CD4-positive, alpha-beta T cell treated with Interleukin-15 for 1 hour (primary cell): ENCODE measurements around the gene RBM33.

Source experiments
- DNase-seq: peaks from one replicate; pipeline ENCODE4 v3.0.0-alpha.2; 2020

The RBM33 gene

DNA sequence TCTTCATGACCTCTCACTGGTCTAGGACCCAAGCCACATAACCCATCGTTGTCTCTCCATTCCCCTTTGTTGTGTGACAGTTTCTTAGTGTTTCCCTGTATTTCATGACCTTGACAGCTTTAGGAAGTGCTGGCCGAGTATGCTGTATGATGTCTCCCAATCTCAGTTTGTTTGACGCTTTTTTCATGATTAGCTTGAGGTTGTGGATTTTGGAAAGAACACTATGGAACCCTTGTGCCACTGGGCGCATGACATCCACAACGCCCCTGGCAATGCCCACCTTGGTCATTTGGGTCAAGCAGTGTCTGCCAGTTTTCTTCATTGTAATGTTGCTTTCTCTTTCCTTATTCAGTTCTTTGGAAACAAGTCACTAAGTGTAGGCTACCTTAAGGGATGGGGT lies 52.3 kb downstream of the RBM33 start:
- DNase-seq, result no peak

DNA sequence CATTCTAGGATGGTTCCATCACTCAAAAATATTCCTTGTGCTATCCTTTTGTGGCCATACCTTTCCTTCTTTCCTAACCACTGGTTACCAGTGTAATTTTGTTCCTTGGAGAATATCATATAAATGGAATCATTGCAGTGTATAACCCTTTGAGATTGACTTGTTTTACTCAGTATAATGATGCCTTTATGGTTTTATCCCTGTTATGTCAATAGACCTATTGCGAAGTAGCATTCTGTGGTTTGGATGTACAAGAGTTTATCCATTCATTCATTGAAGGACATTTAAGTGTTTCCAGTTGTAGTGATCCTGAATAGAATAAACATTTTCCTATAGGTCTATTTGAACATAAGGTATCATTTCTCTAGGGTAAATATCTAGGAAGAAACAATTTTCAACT lies 54.2 kb downstream of the RBM33 start:
- DNase-seq, result no peak

DNA sequence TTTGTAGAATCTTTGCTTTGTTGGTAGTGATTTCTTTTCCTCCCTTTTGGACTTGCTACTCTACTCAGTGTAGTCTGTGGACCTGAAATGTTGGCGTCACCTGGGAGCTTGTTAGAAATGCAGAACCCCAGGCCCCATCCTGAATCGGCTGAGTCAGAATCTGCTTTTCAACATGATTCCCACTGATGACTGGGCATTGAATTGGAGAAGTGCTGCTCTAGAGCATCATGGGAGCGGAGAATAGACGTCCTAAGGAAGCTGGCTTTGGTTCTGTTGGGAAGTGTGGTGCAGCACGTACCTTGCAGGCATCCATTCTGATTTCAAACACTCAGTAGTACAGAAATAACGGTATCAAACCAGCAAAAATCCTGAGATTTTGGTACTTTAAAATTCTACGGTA lies 54.7 kb downstream of the RBM33 start:
- no peak for DNase-seq

DNA sequence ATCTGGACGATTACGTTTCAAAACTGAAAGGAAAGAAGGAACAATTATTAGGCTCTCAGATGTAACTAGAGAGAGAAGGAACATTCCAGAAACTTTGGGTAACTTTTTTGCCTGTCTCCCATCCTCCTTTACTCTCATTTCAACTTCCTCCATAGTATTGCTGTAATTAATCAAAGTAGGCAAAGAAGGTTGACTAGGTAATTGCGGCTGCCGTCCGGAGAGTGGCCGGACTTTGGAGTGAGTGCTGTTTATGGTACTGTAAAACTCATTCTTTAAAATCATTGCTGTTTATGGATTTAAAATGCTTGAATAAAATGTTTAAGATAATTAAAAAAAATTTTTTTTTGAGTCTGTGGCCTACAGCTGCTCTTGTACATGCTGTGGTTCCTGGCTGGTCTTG lies 56.4 kb downstream of the RBM33 start:
- DNase-seq, result no peak

DNA sequence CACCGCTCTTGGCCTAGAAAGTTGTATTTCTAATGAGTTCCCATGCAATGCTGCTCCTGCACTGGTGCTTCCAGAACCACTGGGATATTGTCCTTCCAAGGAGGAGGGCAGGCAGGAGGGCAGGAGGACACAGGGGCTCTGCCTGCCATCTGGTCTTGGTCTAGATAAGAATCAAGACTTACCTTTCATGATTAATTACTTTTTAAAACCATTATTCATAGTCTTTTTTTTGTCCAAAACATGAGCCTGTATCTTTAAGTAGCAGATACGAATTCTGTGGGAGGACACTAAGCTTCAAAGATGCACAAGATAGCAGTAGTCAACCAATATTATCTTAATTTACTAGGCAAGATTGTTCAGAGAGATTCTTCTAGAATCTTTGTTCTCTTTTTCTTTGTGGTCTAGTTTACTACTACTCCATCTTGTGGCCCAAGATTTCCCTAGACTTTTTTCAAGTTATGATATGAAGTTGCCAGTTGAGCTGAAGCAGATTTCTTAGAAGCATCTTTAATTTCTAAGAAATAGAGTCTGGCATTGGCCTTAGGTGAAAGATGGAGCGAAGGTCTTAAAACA lies 57.6 kb downstream of the RBM33 start:
- DNase-seq, result no peak

DNA sequence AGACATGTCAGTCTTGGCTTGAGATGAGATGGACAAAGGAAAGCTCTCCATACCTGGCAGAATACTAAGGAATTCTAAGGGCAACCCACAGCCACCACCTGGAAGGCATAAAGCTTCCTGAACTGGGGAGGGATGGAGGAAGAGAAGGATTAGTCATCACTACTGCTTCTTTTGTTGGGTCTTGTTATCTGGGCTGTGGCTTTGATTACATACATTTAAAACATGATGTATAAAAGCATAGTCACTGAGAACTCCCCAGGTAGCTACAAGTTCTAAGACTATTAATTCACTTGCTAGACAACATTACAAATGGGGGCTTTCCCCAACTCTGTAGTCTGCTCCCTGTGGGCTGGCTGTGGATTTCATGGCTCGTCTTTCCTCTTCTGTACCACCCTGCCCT lies 58.2 kb downstream of the RBM33 start:
- DNase-seq, result no peak

DNA sequence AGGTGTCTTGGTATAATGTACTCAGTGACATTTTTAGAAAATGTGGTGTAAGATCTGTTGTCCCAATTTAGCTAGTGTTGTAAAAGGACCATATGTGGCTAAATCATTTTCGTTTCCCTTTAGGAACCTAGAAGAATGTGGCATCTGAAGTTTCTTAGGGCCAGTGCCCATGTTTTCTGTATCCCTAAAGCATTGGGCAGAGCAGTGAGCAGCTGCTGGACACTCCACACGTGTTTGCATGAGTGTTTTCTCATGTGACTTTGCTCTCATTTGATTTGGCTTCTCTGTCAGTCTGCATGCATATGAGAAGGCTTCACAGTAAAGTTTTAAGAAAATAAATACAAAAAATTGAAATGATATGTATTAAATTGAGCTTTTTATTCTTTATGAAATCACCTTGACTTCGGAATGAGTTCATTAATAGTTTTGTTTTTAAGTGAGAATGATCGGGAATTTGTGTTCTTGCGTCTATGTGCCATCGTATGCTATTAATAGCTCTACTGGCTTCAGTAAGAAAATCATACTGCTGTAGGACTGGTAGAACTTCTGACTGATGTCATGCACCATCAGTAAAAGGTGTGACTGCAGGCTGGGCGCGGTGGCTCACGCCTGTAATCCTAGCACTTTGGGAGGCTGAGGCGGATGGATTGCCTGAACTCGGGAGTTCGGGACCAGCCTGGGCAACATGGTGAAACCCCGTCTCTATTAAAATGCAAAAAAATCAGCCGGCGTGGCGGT lies 61.3 kb downstream of the RBM33 start:
- DNase-seq, result no peak

DNA sequence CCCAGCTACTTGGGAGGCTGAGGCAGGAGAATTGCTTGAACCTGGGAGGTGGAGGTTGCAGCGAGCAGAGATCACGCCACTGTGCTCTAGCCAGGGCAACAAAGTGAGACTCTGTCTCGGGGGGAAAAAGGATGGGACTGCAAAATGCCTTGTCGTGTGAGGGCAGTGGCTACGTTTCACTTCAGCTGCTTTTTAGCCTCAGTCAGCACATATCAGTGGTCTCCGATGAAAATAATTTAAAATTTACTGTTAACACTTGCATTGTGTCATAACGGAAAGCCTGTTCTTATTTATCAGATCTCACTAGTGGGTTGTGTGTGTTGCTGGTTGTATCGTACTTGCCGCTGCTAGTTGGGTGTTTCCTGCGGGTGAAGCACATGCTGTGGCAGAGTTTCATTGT lies 61.9 kb downstream of the RBM33 start:
- no peak for DNase-seq

DNA sequence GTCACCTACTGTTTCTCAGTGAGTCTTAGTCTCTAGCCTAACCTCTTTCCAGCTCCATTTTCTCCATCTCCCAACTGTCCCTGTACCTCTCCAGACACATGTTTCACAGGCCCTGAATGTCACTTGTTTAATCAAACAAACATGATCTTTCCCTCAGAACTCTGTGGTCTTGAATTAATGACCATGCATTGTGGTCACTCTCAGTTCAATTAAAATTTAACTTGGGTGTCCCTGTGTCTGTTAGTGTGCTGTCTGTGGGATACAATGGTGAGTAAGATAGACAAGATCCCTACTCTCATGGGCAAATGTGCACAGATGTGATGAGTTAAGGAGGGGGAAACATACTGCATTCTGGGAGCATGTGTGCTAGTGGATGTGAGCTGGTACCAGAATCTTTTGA lies 65.0 kb downstream of the RBM33 start:
- no peak for DNase-seq

DNA sequence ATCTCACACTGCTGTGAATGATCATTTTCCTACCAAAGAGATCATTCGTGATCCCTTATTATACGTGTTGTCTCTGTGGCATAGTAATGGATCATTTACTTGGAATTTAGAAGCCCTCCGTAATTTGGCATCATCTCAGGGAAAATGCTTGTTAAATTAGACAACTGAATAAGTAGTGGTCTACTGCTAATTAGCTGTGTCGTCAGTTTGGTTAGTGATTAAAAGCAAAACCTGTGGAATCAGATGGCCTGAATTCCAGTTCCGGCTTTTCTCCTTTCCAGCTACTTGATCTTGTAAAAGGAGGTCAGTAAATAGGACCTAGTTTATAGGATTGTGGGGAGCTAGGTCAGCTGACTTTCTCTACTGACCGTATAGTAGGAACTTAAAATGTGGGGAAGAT lies 65.6 kb downstream of the RBM33 start:
- DNase-seq, result no peak

DNA sequence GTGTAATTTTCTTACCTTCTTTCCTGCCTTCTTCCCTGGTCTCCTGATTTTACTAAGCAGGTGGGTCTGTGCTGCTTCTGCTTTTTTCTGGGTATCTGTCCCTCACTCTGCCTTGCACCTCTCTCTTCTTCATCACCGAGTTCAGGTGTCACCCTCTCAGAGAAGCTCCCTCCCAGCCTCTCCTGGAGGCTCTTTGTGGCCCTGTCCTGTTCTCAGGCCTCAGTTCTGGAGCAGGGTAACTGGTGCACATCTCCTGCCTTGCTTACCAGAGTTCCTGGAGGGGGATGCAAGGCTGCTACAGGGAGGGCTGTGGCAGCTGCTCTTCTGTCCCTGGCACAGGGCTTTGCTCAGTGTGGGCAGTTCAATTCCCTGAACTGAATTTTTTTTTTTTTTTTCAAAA lies 66.1 kb downstream of the RBM33 start:
- DNase-seq, result no peak

DNA sequence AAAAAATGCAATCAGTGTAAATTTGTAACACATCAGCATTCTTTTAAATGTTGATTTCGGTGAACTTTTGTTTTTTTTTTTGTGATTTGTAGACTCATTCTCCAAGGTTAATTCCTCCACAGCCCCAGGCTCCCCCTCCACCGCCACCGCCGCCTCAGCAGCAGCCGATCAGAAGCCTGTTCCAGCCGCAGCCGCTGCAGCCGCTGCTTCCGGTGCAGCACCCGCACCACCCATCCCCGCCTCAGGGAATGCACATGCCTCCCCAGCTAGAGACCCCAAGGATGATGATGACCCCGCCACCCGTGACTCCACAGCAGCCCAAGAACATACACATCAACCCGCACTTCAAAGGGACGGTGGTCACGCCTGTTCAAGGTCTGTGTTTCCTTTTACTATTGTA lies 66.6 kb downstream of the RBM33 start:
- DNase-seq, result no peak

DNA sequence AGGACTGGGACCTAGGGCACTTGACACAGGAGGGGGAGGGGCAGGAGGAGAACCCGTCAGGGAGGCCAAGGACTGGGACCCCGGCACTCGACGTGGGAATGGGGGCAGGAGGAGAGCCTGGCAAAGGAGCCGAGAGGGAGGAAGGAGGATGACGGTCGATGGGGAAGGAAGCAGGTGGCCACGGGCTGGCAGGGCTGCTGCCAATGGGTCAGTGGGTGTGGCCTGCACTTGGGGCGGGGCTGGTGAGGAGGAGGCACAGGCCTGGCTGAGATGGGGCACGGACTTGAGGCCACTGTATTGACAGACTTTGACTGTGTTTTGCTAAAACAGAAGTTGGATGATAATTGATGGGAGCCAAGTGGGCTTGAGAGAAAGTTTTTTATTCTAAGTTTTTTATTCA lies 68.9 kb downstream of the RBM33 start:
- no peak for DNase-seq

DNA sequence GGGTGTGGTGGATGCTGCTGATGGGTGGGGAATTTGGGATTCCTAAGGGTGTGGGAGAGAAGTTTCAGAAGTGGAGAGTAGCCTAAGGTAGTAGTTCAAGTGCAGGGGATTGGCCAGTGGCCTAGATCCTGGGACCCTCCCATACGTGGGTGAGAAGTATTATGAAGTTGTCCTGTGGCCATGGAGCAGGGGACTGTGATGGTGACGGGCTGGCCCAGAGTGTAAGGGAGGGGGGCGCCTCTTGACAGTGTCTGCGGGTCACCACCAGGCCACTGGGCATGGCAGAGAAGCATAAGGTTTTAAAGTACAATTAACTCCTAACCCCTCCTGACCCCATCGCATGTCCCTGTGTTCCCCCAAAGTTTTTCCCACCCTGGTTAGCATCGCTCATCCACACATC lies 70.2 kb downstream of the RBM33 start:
- no peak for DNase-seq

DNA sequence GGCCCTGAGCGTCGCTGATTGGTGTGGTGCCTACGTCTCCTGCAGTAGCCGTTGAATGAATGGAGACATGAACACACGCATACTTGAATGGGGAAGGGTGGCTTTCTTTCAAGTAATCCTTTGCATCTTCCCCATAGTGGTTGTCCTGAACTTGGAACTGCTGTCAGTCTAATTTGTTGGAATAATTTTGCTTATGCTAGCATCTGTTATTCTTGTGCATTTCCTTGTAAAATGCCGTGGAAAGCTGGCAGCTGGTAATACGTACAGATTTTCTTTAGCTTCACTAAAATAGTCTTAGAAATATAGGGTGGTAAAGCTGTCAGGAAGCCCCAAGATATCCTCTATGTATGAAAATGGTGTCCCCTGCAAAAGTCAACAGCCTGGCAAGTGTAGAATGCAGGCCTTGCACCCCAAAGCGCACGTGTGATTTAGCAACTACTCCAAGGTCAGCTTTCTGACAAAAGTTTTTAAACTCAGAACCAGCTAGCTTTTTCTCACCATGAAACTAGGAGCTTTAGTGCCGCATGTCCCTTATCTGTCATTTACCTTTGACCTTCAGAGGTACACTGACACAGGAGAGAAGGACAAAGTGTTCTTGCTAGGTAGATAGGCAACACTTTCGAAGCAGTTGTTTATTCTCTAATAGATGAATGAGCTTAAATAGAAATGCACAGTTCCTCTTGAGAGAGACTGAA lies 70.8 kb downstream of the RBM33 start:
- DNase-seq, result no peak

DNA sequence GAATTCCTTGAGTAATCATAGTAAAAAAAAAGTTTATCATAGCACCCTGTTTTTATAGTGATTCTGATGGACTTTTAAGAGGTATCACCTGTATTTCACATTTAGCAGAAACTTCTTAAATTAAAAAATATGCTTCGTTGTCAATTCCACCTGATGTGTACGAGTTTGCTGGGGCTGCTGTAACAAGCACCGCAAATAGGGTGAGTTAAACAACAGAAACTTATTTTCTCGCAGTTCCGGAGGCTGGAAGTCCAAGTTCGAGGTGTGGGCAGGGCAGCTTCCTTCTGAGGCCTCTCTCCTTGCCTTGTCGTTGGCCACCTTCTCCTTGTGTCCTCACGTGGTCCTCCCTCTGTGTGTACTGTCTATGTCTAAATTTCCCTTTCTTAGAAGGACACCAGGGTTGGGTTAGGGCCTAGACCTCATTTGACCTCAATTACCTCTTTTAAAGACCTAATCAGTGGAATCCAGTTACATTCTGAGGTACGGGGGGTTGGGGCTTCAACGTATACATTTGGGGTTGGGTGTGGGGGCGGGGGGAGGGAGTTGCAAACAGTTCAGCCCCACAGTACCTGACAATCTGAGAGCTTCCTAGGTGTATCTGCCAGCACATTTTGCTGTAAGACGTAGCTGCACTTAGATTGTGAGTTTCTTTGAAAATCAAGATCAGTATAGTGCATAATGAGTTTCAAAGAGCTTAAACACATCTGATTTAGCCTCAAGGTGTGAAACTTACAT lies 72.7 kb downstream of the RBM33 start:
- DNase-seq, result no peak

DNA sequence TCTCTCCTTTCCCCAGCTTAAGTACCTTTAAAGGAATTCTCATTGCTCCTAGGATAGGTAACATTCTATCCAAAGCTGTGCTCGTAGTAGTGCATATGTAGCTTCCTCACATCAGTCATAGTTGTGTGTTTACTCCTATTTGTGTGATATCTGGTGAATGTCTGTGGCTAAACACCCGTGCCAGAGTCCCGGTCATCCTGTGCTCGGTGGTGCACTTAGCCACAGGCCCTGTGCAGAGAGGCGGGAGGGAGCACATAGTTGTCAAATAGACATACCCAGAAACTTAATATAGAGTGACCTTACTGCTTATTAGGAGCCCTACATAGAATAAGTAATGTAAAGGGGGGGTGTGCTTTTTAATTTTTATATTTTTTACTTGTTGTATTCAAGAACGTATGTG lies 76.6 kb downstream of the RBM33 start:
- DNase-seq, result no peak

DNA sequence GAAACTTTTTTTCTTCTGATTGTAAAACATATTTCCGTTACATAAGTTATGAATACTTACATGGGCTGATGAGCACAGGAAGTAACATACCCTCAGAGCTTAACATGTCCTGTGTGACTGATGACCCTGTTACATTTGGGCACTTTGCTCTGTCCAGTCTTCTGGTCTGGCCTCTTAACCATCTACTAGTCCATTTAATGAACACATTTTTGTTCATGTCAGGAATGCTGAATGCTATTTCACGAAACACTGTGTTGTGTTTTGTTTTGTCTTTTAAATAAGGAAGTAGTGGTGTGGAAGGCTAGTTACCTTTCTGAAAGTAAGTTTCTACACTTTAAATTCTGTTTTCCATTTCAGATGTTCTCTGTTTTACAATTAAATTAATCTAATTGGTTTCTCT lies 77.7 kb downstream of the RBM33 start:
- no peak for DNase-seq

DNA sequence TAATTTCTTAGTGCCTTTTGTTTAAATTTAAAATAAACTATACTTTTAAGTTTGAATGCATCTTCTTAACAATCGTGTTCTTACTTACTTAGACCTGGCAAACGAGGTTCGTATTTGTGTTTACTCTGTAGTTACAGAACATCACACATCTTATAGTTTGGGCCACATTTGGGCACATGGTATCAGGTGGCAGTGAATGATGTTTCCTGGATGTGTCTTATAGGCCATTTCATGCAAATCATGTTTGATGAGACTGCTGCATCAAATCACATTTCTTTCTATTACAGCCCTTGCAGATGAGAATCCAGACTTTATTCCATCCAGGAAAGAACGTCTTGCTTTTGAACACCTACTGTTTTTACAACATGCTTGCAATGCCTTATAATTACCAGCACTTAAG lies 78.5 kb downstream of the RBM33 start:
- no peak for DNase-seq

DNA sequence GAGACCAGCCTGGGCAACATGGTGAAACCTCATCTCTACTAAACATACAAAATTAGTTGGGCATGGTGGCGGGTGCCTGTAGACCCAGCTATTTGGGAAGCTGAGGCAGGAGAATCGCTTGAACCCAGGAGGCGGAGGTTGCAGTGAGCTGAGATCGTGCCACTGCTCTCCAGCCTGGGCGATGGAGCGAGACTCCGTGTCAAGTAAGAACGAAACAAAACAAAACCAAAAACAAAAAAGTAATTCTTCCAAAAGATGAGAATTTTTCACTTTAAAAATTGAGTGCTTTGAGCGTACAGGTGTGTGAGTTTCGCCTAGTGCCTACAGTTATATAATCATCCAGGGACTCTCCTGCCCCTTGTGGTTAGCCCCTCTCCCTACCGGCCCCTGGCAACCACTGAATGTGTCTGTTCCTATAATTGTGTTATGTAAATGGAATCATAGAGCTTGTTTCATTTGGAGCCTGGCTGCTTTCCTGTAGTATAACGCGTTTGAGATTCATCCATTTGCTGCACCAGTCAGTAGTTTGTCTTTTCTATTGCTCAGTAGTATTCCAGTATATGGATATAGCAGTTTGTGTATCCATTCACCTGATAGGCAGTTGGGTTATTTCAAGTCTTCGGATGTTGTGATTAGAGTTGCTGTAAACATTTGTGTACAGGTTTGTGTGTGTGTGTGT lies 80.0 kb downstream of the RBM33 start:
- DNase-seq, result no peak

DNA sequence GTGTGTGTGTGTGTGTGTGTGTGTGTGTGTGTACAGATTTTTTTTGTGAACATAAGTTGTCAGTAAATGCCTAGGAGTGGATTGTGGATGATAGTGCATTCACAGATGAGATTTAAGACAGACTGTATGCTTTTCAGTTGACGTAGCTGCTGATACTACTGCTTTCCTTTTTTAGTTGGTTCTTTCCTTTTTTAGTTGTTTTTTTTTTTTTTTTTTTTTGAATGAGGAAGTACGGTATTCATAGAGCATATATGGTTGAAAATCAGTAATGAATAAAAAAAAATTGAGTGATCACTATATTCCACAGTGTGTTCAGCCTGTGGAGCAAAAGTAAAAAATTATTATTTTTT lies 80.5 kb downstream of the RBM33 start:
- no peak for DNase-seq

DNA sequence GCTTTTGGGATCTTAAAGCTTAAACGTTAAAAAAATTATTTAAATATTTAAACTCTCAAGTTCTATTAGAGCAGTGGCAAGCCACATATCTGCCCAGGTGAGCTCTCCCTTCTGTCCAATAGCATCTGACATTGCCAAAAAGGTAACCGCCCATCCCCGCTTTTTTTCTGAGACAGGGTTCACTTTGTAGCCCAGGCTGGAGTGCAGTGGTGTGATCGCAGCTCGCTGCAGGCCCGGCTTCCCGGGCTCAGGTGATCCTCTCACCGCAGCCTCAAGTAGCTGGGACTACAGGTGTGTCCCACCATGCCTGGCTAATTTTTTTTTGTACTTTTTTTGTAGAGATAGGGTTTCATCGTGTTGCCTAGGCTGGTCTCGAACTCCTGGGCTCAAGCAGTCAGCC lies 83.2 kb downstream of the RBM33 start:
- no peak for DNase-seq

DNA sequence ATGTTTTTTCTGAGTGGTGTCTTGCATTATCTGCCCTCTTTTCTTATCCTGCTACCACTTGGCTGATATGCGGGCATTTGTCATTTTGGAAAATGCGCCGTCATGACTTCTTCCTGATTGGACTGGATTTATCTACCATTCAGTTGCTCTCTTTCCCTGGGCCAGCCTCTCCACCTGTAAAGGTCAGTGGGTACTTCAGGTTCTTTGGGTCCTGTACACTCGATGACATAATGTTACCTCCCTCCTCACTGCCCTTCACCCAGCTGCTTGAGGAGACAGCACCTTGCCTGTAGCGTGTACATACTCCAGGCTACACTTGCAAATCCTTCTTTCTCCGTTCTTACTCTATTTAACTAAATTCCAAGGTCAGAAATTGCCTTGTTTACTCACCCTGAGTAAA lies 83.7 kb downstream of the RBM33 start:
- no peak for DNase-seq

DNA sequence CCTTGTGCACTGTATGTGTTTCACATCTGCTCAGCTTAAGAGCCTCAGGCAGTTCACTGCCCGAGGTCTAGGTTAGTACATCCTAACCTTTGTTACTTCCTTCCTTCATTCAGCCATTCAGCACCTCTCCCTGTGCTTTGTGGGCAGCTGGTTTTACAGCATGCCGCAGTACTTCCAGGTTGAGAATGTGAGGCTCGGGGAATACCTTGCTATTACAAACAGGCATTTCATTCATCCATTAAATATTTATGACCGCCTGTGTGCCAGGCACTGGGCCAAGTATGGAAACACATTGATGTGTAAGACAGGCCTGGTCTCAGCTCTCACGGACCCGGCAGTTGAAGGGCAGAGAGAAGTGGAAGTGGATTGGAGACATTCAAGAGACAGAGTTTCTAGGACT lies 85.4 kb downstream of the RBM33 start:
- no peak for DNase-seq
